Effector memory CD8-positive, alpha-beta T cell (primary cell): ENCODE results near the gene HYAL2.

Experiments
- ATAC-seq: fragments of 150-1000 bp; cut with Tn5 transposase; replicated peaks from 2 replicates; pipeline ENCODE4 v1.10.0; 2021; ENCODE audit warnings: mild to moderate bottlenecking, moderate library complexity
- DNase-seq, 3 experiments: peaks; one replicate each; pipeline ENCODE4 v3.0.0; 2021
- H3K27ac Mint-ChIP-seq, 2 donors: one replicate each; pipeline ENCODE4 v1.8.0; 2022; ENCODE audit warnings: mild to moderate bottlenecking in 2 of 2, mixed read lengths in 2 of 2, moderate library complexity in 2 of 2
- H3K27me3 Mint-ChIP-seq, 2 donors: one replicate each; pipeline ENCODE4 v1.8.0; 2022; ENCODE audit warnings: mixed read lengths in 2 of 2
- H3K36me3 Mint-ChIP-seq: one replicate; pipeline ENCODE4 v1.8.0; 2022; ENCODE audit warnings: mild to moderate bottlenecking, moderate library complexity, mixed read lengths; ENCODE audit not compliant: insufficient read depth
- H3K4me1 Mint-ChIP-seq, 2 donors: one replicate each; pipeline ENCODE4 v1.8.0; 2022; ENCODE audit warnings: low read depth in 2 of 2, mixed read lengths in 2 of 2
- H3K4me3 Mint-ChIP-seq, 2 donors: one replicate each; pipeline ENCODE4 v1.8.0; 2022; ENCODE audit warnings: mild to moderate bottlenecking in 2 of 2, mixed read lengths in 2 of 2, moderate library complexity in 2 of 2
- H3K9me3 Mint-ChIP-seq, 2 donors: one replicate each; pipeline ENCODE4 v1.8.0; 2022; ENCODE audit warnings: mixed read lengths in 2 of 2
- total RNA-seq, 9 experiments: gene quantifications; one replicate each; lab custom pipeline; 2026; lab: John Stamatoyannopoulos, UW

The HYAL2 gene, protein sequence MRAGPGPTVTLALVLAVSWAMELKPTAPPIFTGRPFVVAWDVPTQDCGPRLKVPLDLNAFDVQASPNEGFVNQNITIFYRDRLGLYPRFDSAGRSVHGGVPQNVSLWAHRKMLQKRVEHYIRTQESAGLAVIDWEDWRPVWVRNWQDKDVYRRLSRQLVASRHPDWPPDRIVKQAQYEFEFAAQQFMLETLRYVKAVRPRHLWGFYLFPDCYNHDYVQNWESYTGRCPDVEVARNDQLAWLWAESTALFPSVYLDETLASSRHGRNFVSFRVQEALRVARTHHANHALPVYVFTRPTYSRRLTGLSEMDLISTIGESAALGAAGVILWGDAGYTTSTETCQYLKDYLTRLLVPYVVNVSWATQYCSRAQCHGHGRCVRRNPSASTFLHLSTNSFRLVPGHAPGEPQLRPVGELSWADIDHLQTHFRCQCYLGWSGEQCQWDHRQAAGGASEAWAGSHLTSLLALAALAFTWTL
- 0 to 13.1 (median 6.0) reads per million in 9 experiments for total RNA-seq

DNA sequence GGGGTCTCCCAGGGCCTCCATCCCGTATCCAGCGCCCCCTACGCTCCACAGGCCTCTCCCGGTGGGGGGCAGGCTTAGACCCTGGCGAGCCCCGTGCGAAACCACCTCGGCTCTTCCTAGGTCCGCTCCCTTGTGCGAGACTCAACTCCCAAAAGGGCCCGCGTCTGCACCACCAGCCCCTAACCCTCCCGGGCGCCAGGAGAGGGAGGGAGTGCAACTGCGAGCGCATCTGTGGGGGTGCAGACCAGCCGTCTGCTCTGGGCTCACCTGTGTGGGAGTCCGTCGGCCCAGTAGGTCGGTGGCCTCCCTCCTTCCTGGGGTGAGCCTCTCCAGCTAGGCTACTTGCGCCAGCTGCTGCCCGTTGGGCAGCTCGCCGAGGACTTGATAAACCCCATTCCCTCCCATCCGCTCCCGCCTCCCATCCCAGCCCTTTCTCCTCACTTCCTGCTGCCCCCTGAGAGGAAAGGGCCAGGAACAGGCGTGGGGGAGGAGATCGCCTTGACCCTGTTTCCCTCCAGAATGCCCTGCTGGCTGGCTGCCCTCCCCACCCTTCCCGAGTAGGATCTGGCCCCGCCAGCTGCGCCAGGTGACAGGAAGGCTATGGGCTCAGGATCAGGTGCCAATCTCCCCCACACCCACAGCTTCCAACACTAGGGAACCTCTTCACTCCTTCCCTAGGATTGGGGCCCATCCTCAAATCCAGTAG lies at the start of gene HYAL2:
HYAL2 (minus strand) TSS at position 360 of the 706 bp plus-strand sequence. CDS start 2,256 bp downstream, outside the sequence.
- no peak for ATAC-seq
- no peaks in the 10 kb centered on the region for H3K27me3 Mint-ChIP-seq
- peak within 1 kb of the TSS; percentile 89 to 93 for H3K27ac Mint-ChIP-seq
- H3K36me3 Mint-ChIP-seq: peaks cover 4% of the 10 kb centered on the region
- H3K9me3 Mint-ChIP-seq: no peaks in the 10 kb centered on the region
- peaks cover 20 to 32% of the 10 kb centered on the region in 2 donors for H3K4me1 Mint-ChIP-seq
- H3K4me3 Mint-ChIP-seq: peak within 1 kb of the TSS; percentile 84 to 85
- DNase-seq: no peak

DNA sequence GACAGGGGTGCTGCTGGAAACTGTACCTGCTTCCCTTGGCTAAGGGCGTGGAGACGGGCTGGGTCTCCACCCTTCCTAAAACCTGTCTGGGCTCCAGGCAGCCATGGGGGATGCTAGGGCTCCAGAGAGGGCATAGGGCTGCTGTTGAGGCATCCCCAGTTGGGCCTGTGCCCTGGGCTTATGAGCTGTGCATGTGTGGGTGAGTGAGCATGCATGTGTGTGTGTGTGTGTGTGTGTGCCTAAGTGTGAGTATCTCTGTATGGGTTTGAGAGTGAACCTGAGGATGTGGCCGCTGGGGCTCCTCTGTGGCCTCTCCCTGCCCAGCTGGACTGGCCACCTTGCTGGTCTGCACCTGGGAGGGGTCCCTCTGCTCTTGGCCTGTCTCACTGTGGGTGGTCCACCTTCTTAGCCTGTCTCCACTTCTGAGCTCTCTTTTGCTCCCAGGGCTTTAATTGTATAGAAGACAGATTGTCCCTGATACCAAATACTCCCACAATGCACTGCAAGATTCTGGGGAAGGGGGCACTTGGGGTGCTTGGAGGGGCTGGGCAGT lies 48.7 kb upstream of the HYAL2 start:
- Mint-ChIP-seq H3K27ac (peak overlapping the region in 1 of 2 donors; percentile 51), H3K9me3 (no peaks in the 10 kb centered on the region), H3K4me1 (peaks cover 16 to 22% of the 10 kb centered on the region in 2 donors), H3K27me3 (no peaks in the 10 kb centered on the region), H3K4me3 (no peak overlapping the region), H3K36me3 (peaks cover 6% of the 10 kb centered on the region)
- DNase-seq: no peak
- no peak for ATAC-seq

DNA sequence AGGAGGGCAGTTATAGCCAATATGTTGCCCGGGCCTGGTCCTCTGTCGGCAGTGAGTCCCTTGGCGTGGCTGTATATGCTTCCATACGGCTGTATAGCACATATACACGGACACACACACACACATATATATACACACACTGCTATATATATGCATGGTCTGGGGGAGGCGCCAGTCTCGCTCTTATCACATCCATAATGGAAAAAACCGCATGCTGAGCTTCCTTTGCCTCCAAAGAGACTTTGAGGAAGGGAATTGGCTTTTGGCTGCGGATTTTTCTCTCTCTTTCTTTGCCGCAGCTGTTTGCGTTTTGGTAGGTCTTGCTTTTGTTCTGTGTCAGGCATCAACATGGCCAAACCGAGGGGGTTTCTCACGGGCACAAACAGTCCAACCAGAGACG lies 48.0 kb upstream of the HYAL2 start:
- Mint-ChIP-seq H3K4me1 (peaks cover 23 to 28% of the 10 kb centered on the region in 2 donors), H3K4me3 (no peak overlapping the region), H3K27me3 (no peaks in the 10 kb centered on the region), H3K36me3 (peaks cover 11% of the 10 kb centered on the region), H3K27ac (peak overlapping the region in 1 of 2 donors; percentile 51), H3K9me3 (no peaks in the 10 kb centered on the region)
- no peak for ATAC-seq
- no peak for DNase-seq

DNA sequence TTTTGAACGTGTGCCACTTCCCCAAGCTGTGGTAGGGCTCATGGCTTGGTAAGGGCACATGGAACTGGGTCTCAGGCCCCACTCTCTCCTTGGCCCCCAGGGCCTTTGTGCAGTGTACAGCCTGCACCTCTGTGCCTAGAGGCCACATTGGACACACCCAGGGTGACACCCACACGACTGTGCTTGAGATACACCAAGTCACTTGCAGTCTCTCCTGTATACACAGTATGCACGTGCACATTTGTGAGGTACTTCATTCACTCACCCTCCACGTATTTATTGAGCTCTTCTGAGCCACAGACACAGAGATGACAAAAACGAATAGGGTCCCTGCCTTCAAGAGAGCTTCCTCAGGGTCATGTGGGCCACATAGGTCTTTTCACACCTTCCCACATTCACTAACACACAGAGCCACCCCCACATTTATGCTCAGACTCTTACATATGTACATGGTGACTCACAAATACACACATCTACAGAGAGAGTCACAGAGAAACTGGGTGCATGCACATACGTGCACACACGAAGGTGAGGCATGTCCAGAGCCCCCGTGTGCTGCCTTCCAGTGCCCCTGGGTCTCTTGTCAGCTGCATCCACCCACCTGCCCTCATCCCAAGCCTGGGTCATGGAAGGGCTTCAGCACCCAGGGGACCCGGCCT lies 46.6 kb upstream of the HYAL2 start:
- peaks cover 19% of the 10 kb centered on the region for H3K36me3 Mint-ChIP-seq
- H3K27ac Mint-ChIP-seq: peak overlapping the region in 1 of 2 donors; percentile 9
- H3K4me1 Mint-ChIP-seq: peaks cover 31 to 32% of the 10 kb centered on the region in 2 donors
- no peak overlapping the region for H3K4me3 Mint-ChIP-seq
- no peaks in the 10 kb centered on the region for H3K27me3 Mint-ChIP-seq
- DNase-seq: no peak
- no peaks in the 10 kb centered on the region for H3K9me3 Mint-ChIP-seq
- no peak for ATAC-seq

DNA sequence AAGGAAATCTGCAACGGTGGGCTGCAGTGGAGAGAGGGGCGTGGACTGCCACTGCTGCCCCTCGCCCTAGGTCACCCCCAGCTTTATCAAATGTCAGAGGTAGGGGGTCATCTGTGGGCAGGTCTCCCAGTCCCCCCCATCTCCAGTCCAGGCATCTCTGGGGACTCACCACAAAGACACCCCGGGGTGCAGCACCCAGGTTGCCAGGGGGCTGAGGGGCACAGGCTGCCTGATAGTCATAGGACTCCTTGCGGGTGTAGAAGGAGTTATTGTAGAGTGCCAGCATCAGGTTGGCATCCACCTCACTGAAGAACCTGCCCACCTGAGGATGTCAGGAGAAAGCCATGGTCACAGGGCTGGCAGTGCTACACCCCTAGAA lies 43.3 kb upstream of the HYAL2 start:
- Mint-ChIP-seq H3K27ac (peak overlapping the region; percentile 95), H3K4me1 (peaks cover 20 to 29% of the 10 kb centered on the region in 2 donors), H3K36me3 (peaks cover 19% of the 10 kb centered on the region), H3K4me3 (peak overlapping the region; percentile 87 to 90), H3K27me3 (no peaks in the 10 kb centered on the region), H3K9me3 (no peaks in the 10 kb centered on the region)
- no peak for DNase-seq
- ATAC-seq: no peak

DNA sequence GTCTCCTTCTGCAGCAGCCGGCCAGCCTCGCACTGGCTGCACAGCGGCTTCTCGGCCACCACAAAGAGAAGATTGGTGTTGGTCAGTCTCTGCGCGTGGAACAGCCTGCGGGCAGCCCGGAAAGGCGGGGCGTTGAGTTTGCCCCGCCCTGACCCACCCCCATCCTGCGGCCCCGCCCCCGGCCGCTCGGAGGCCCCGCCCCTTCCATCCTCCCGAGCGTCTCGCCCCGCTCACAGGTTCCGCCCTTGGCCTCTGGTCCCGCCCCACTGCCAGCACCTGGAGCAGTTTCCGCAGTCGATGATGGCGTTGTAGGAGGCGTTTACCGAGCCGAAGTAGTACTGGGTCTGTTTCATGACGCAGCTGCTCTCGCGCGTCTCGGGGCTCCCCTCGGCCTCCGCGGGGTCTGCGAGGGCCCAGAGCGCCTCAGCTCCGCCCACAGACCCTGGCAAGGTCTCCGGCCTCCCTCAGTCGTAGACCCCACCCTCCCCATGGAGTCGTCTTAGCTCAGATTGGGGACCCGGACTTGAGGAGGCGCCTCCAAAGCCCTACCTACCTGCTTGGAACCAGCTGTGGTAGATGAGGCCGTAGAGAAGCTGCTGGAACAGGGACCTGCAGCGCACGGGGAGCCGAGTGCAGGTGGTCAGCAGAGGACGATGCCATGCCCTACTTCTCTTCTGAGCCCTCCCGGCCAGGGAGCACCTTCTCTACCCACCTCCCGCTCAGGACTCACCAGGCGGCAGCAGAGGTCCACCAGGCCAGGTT lies 42.7 kb upstream of the HYAL2 start:
- ATAC-seq (peak; percentile 97), DNase-seq (peak; percentile 90 to 95 (median 91))
- Mint-ChIP-seq H3K27me3 (no peaks in the 10 kb centered on the region), H3K27ac (peak overlapping the region; percentile 95), H3K4me1 (peaks cover 20 to 29% of the 10 kb centered on the region in 2 donors), H3K4me3 (peak overlapping the region; percentile 87 to 90), H3K9me3 (no peaks in the 10 kb centered on the region), H3K36me3 (peaks cover 19% of the 10 kb centered on the region)

DNA sequence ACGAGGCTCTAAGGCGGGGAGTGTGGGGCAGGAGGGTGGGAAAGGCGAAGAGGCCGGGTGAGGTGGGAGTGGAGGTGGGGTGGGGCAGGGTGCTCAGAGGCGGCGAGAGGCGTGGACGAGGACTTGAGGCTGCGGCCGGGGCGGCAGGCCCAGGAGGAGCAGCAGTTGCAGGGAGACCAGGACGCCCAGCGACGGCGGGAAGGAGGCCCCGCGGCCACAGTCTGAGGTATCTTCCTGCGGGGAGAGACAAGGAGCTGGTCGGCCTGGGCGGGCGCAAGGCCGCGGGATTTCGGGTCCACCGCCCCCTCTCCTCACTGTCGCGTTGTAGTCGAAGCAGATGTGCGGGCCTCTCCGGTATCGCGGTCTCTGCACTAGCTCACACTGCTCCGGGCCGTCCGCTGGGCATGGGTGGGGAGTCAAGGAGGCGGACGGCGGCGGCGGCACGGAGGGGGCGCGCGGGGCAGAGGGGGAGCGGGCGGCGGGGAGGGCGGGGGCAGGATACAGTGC lies 42.1 kb upstream of the HYAL2 start:
- ATAC-seq (peak; percentile 18), DNase-seq (no peak)
- Mint-ChIP-seq H3K27ac (peak overlapping the region; percentile 95), H3K36me3 (peaks cover 19% of the 10 kb centered on the region), H3K9me3 (no peaks in the 10 kb centered on the region), H3K27me3 (no peaks in the 10 kb centered on the region), H3K4me1 (peaks cover 22 to 32% of the 10 kb centered on the region in 2 donors), H3K4me3 (peak overlapping the region; percentile 87 to 90)

DNA sequence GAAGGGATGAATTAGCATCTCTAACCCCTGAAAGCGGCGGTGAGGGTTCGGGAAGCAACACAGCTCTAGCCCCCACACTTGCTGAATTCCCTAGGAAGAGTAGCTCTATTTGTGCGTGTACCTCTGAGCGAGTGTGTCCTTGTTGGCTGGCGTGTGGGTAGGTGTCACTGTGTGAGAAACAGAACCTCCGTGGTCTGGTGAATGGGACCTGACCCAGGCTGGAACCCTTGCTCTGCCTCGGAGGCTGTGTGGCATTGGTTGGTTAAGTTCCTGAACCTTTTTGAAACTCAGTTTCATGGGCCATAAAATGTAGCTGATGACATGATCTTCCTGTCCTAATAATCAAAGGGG lies 37.2 kb upstream of the HYAL2 start:
- no peaks in the 10 kb centered on the region for H3K9me3 Mint-ChIP-seq
- H3K4me1 Mint-ChIP-seq: peaks cover 29 to 47% of the 10 kb centered on the region in 2 donors
- DNase-seq: no peak
- H3K27me3 Mint-ChIP-seq: no peaks in the 10 kb centered on the region
- peak overlapping the region; percentile 93 to 97 for H3K4me3 Mint-ChIP-seq
- peak; percentile 14 for ATAC-seq
- H3K36me3 Mint-ChIP-seq: peaks cover 16% of the 10 kb centered on the region
- peak overlapping the region; percentile 95 to 97 for H3K27ac Mint-ChIP-seq

DNA sequence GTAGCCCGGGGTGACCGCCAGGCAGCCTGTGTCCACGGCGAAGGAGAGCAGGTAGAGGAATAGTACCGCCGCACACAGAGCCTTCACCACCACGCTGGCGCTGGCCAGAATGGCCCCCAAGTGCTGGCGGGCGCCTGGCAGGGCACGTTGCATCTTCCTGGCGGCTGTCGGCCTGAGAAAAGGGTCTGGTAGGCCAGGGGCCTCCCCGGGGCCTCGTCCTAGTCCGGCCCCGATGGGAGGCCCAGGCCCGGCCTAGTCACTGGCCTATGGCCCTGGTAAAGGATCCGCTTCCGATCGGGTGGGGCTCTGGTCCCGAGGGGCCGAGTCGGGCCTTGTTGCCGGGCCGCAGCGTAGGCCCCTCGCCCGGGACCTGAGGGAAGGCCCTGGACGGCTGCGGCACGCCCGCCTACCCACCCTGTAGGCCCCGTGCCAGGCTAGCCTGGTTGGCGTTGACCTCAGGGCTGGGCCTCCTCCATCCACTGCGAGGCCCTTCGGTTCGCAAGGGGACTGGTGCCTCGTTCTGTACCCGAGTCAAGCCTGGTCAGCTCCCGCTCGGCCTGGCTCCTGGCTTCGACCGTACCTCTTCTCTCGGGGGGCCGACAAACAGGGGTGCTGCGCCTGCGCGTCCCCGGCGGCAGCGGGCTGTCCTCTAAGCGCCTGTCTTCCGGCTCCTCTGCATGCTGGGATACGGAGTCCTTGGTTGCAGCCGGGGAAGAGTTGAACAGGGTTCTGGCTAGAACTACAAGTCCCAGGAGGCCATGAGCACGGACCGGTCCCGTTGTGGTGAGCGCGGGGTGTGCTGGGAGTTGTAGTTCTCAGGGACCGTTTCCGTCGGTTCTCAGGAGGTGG lies 36.6 kb upstream of the HYAL2 start, which contains the start of gene TMEM115:
TMEM115 (minus strand) TSS at position 611 of the 849 bp plus-strand sequence; CDS start at position 153, 458 bp downstream.
- H3K4me1 Mint-ChIP-seq: peaks cover 34 to 45% of the 10 kb centered on the region in 2 donors
- H3K27me3 Mint-ChIP-seq: no peaks in the 10 kb centered on the region
- H3K4me3 Mint-ChIP-seq: peak within 1 kb of the TSS; percentile 93 to 97

DNA sequence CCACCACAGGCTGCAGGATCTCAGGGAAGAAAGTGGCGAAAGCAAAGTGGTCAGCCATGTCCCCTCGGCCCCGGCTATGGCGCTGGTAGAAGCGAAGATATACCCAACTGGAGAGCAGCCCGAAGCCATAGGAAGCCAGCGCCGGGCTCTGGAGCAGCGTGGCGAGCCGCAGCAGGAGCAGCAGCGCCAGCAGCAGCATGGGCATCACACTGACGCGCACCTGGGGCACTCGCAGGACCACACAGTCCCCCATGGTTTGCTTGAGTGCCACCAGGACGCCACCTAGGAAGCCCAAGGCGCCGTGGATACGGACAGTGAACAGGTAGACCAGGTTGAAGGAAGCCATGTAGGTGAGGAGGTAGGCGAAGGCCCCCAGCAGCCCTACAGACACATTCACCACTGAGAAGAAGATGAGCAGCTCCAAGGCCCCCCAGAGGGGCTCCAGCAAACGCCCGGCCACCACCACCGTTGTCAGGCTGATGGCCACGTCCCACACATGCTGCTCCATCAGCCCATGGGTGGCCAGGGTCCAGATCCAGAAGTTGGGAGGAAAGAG lies 35.9 kb upstream of the HYAL2 start:
- Mint-ChIP-seq H3K9me3 (no peaks in the 10 kb centered on the region), H3K36me3 (peaks cover 23% of the 10 kb centered on the region)

More for the DNA sequence above, 36.6 kb upstream of the HYAL2 start, which contains the start of gene TMEM115:
- H3K36me3 Mint-ChIP-seq: peaks cover 16% of the 10 kb centered on the region
- ATAC-seq (peak; percentile 100), DNase-seq (peak; percentile 91 to 93 (median 91))
- no peaks in the 10 kb centered on the region for H3K9me3 Mint-ChIP-seq
- H3K27ac Mint-ChIP-seq: peak within 1 kb of the TSS; percentile 95 to 97

DNA sequence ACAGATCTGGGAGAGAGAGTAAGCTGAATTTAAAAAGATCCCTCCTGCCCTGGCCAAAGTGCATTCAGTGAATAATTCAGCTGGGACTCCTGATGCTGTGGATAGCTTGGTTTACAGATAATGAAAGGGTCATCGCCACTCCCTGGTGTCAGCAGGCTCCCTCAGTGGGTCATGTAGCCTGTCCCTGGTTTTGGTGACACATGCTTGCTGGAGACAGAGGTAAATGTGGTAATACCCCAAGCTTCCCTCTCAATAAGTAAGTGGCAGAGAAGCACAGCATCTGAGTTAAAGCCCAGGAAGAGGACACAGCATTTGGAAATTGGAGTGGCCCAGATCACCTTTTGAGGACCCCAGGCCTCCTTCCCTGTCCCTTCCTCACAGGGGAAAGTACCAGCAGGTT lies 34.9 kb upstream of the HYAL2 start:
- Mint-ChIP-seq H3K27me3 (no peaks in the 10 kb centered on the region), H3K9me3 (no peaks in the 10 kb centered on the region), H3K4me3 (peak overlapping the region; percentile 93 to 97), H3K27ac (peak overlapping the region in 1 of 2 donors; percentile 97), H3K4me1 (peaks cover 35 to 49% of the 10 kb centered on the region in 2 donors), H3K36me3 (peaks cover 27% of the 10 kb centered on the region)
- DNase-seq (no peak), ATAC-seq (no peak)

More for the DNA sequence above, 35.9 kb upstream of the HYAL2 start:
- peak overlapping the region; percentile 93 to 97 for H3K4me3 Mint-ChIP-seq
- peaks cover 35 to 44% of the 10 kb centered on the region in 2 donors for H3K4me1 Mint-ChIP-seq
- no peak for ATAC-seq
- peak overlapping the region; percentile 95 to 97 for H3K27ac Mint-ChIP-seq
- H3K27me3 Mint-ChIP-seq: no peaks in the 10 kb centered on the region
- no peak for DNase-seq
